Astrocyte of the hippocampus (primary cell): Measurements from ENCODE around the gene ADARB2.
"Not testable (repeated sequence)": the region's sequence is repeated elsewhere in the genome, so short reads cannot be mapped to it uniquely, and the experiment has no call there.

Source experiments
- DNase-seq: peaks from one replicate; pipeline ENCODE4 v3.0.0; 2011; ENCODE audit warnings: low read depth, low spot score

Gene ADARB2

DNA sequence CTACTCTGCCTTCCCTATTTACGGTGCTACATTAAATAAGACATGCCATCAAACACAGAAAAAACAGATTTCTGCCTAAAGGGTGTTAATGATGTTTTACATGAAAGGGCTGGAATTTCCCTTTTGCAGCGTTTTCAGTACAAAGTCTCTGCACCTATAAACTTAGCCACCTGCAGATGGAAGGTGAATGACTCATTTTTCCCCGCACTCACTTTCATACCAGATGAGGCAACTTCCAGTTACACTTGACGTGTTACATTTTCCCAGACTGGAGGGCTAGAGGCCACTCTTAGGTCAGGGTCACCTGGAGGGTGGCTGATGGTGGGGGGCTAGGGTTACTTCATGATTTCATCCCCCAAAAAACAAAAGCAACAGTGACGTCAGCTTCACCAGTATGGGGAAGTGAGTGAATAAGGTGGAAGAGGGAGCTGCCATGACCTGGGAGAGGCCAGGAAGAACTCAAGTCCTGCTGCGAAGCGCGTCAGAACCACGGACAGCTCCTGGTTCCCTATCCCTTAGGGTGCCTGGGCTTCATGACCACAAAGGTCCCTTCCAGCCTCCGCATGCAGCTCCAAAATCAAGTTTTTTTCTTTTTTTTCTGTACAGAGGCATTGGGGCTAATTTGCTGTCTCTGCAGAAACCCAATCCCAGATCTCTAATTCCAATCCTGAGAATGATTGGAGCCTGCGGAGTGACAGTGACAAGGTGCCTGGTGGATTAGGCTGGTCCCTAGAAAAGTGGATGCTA, 94.0 kb downstream of the ADARB2 start:
- DNase-seq, result peak; percentile 31

GRCh38 chr10:1642600-1643160, 94.6 kb downstream of the ADARB2 start:
- no peak for DNase-seq

DNA sequence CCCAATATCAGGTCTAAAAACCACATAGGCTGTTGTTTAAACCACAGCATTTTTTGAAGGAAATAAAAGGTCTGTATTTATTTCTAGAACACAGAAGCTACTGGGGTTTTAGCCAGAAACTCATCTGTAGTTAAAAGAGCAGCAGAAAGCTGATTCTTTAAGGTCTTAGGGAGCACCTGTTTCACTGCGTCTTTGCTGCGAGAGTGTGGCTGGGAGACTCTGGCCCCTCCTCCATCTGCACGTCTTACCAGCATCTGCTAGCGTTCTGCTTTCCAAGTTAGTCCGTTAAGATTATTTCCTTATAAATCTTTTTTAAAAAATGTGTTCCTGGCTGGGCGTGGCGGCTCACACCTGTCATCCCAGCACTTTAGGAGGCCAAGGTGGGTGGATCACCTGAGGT, 95.9 kb downstream of the ADARB2 start:
- DNase-seq, result no peak

- peak; percentile 3 for DNase-seq
These were observed 98.4 kb downstream of the ADARB2 start for GRCh38 chr10:1638889-1639419.

DNA sequence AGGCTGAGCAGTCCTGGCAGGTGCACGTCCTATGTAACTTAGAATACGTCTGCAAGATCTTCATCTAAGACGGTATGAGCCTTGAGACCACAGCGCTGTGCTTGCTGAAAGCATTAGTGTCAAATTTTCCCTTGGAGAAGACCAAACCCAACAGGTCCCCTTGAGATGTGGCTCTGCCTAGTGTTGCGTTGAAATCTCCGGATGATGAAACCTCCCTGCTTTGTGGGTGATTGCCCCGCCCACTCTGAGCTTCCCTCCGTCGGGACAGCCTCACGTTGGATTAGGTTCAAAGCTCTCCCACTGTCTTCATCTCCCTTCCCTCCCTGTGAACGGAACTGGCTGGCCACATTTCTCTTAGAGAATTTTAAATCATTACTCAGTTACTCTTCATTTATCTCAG, 102.0 kb downstream of the ADARB2 start:
- DNase-seq, result no peak

GRCh38 chr10:1634239-1634638, 103.1 kb downstream of the ADARB2 start:
- DNase-seq, result no peak

DNA sequence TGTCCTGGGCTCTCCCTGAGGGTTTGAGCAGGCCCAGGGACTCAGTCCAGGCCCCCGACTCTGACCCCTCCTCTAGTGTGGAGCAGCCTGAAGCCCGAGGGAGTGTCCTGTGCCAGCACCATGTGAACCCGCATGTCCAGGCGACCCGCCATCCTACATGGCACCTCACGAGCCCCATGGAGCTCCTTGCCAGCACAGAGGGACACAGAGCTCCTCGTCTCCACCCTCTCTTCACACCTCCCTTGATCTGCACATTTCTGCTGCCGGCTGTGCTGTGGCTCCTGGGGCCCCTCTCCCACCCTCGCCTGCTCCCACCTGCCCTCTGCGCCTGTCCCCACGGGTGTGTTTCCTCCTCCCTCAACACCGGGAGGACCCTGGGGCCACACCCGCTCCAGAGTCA, 103.5 kb downstream of the ADARB2 start:
- no peak for DNase-seq

GRCh38 chr10:1632596-1632995, 104.7 kb downstream of the ADARB2 start:
- DNase-seq, result no peak

- DNase-seq, result no peak
These were observed 105.2 kb downstream of the ADARB2 start for GRCh38 chr10:1632141-1632540.

- no peak for DNase-seq
These were observed 106.0 kb downstream of the ADARB2 start for GRCh38 chr10:1631282-1631681.

- no peak for DNase-seq
These were observed 107.0 kb downstream of the ADARB2 start for GRCh38 chr10:1630304-1630703.

GRCh38 chr10:1629326-1630198, 107.8 kb downstream of the ADARB2 start:
- no peak for DNase-seq

DNA sequence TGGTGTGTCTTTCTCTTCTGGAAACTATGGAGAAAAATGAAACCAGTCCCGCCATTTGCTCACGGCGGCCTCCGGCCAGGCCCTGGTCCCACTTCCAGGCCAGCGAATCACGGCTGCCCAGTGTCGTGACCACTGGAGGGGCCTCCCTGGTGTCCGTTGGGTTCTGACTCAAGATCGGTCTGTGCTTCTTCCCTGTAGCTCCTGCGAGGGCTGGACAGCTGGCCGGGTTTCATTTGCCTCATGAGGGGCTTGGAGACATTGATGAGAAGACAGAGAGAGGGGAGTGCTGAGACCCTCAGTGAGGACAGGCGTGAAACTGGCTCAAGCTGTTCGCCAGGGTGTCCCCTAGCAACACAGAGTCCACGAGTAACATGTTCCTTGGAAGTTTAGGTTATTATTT, 108.6 kb downstream of the ADARB2 start:
- no peak for DNase-seq

GRCh38 chr10:1627945-1628344, 109.4 kb downstream of the ADARB2 start:
- DNase-seq, result no peak

- DNase-seq, result no peak
These were observed 110.5 kb downstream of the ADARB2 start for GRCh38 chr10:1626835-1627234.

- DNase-seq, result no peak
These were observed 110.9 kb downstream of the ADARB2 start for GRCh38 chr10:1626410-1626809.

DNA sequence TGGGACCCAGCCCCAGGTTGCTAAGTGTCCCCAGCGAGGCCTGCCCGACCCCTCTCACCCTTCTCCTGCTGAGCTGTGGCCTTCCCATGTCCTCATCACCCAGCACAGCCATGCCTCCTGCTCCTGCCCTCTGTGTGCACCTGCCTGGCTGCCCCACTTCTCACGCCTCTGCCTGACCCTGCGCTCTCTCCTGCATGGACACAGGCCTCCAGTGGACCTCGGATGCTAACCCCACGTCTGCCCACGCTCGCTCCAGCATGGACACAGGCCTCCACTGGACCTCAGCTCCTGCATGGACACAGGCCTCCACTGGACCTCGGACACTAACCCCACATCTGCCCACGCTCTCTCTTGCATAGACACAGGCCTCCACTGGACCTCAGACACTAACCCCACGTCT, 111.6 kb downstream of the ADARB2 start:
- no peak for DNase-seq

DNA sequence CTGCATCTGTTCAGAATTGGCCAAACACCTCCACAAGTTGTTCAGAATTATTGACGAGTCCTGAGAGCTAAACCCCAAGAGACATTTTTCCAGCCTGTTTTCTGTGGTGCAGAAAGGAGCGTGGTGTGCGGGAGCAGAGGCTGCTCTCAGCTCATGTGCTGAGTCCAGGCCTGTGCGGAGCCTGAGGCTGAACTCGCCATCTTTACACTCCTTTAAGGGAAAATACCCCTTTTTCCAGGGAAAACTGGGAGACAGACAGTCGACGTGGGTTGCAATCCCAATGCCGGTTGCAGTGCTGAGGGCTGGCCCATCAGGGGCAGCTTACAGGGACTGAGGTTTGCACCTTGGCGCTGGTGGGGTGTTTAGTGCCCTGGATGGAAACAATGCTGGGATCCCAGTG, 112.2 kb downstream of the ADARB2 start:
- no peak for DNase-seq

- no peak for DNase-seq
These were observed 113.1 kb downstream of the ADARB2 start for GRCh38 chr10:1624240-1624639.

DNA sequence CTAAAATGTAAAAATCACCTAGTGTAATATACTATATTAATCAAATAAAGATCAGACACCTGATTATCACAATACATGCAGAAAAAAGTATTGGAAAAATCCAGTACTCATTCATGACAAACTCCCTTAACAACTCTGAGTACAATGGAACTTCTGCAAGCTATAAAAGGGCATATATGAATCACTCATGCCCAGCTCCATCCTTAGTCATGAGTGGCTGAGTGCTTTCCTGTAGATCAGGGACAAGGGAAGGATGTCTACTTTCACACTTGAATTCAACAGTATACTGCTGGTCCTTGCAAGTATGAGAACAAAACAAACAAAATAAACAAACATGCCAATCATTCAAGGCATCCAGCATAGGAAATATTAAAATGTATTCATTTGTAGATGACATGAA, 116.5 kb downstream of the ADARB2 start:
- no peak for DNase-seq

DNA sequence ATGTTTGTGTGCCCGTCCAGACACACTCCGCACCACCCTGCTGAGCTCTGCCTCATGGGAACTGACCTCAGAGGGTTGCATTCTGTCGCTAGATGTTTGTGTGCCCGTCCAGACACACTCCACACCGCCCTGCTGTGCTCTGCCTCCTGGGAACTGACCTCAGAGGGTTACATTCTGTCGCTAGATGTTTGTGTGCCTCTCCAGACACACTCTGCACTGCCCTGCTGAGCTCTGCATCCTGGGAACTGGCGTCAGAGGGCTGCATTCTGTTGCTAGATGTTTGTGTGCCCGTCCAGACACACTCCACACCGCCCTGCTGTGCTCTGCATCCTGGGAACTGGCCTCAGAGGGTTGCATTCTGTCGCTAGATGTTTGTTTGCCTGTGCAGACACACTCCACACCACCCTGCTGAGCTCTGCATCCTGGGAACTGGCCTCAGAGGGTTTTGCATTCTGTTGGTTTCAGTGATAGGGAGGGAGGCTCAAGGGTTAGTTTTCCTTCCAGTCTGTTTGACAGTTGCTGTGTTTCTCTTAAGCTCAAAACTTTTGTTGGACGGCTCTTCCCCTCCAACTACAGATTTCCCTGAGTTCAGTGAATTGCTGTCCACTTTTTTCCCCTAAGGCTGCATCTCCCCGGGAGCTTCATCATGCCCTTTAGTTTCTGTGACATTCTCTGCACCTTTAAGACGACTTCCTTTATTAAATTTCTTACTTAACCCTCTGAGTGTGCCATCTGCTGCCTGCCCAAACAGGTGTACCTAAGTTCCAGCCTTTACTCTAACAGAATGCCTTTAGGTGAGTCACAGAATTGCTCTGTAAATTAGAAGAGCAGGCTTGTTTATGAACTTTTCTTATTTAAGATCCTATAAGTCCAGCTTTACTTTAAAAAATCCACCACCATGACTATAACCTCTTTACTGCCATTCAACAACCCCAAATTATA, 119.7 kb downstream of the ADARB2 start:
- DNase-seq, result not testable (repeated sequence)
